Body of pancreas (tissue), 4 donors: ENCODE results near the gene EIF4E1B. TPM values are rescaled to one million over a fixed set of nuclear protein-coding genes. Genes with fewer than 3 reads are reported as not detected.

ENCODE experiments used
- ATAC-seq: fragments of 150-250 bp; one replicate; pipeline ENCODE4 v1.9.1; 2016
- DNase-seq, 4 donors: peaks; one replicate each; pipeline ENCODE4 v3.0.0-alpha.2; 2019
- H3K27ac ChIP-seq, 4 donors: fragments of 200-600 bp; sonication (generic); 1 replicate in 3 of 4; 2 replicates in 1 of 4; pipeline versions ENCODE4 v1.5.1 to v1.6.1; 2016 to 2019; ENCODE audit warnings: mild to moderate bottlenecking in 1 of 4, mixed read lengths in 1 of 4, moderate library complexity in 1 of 4
- H3K27me3 ChIP-seq, 2 donors: fragments of 200-600 bp; sonication (generic); one replicate each; pipeline ENCODE4 v1.6.0; 2016; ENCODE audit warnings: mild to moderate bottlenecking in 1 of 2
- H3K36me3 ChIP-seq, 2 donors: fragments of 200-600 bp; sonication (generic); replicated peaks in 1 of 2; 2 replicates each; pipeline ENCODE4 v1.5.1; 2016; ENCODE audit warnings: low read depth in 2 of 2; ENCODE audit not compliant: insufficient read depth in 1 of 2
- H3K4me1 ChIP-seq: fragments of 200-600 bp; sonication (generic); one replicate; pipeline ENCODE4 v1.6.0; 2016
- H3K4me3 ChIP-seq, 2 donors: fragments of 200-600 bp; sonication (generic); 1 replicate in 1 of 2; 2 replicates in 1 of 2; pipeline ENCODE4 v1.5.1; 2016 to 2019
- H3K9me3 ChIP-seq, 3 donors: fragments of 200-600 bp; sonication (generic); 1 replicate in 2 of 3; 2 replicates in 1 of 3; pipeline ENCODE4 v1.5.1; 2016
- CTCF ChIP-seq, 7 experiments: fragments of 450-650 bp in 4 of 7; fragments of 200-600 bp in 3 of 7; sonication (generic) in 3 of 7; IDR thresholded peaks; one replicate each; pipeline ENCODE4 v1.5.1; 2016 to 2019; ENCODE audit warnings: antibody characterized with exemption in 7 of 7
- POLR2A ChIP-seq, 3 donors: fragments of 450-650 bp; IDR thresholded peaks; one replicate each; pipeline ENCODE4 v1.6.1; 2016; ENCODE audit warnings: antibody characterized with exemption in 3 of 3, mild to moderate bottlenecking in 2 of 3
- WGBS, 2 donors: methylation state at CpG; one replicate each; pipeline ENCODE4 v1.1.5; 2017; 5-methylcytosine and 5-hydroxymethylcytosine counted together
- intact Hi-C: fragments of 100-400 bp; cut with DNase I; formaldehyde crosslinking; loops from one replicate; pipeline ENCODE4 v1.15.1; 2023
- total RNA-seq, 2 donors: library from RNA; depleted of rRNA; stranded (reverse); fragments of >200 nt; gene quantifications; one replicate each; pipeline ENCODE4 v1.1.0, GENCODE V29; 2016

EIF4E1B gene
- total RNA-seq, 2 donors from 2014 or later: 0.26 to 11.5 TPM

GRCh38 chr5:176592573-176592972 lies 37.9 kb upstream of the EIF4E1B start:
- H3K27me3 ChIP-seq: no peaks in the 10 kb centered on the region
- intact Hi-C loops: no loop called here
- TF ChIP-seq CTCF (IDR thresholded peaks at IDR 0.05) (no peak), POLR2A (IDR thresholded peaks at IDR 0.05) (no peak)
- H3K4me3 ChIP-seq: no peak overlapping the region
- H3K9me3 ChIP-seq: no peaks in the 10 kb centered on the region
- no peak for ATAC-seq
- no peak for DNase-seq
- peaks cover 11% of the 10 kb centered on the region for H3K4me1 ChIP-seq
- H3K36me3 ChIP-seq: no peaks in the 10 kb centered on the region
- WGBS, 2 donors: 83 to 91% methylated on average over 3 of the region's 3 CpGs
- no peak overlapping the region for H3K27ac ChIP-seq

- no peak overlapping the region for H3K4me3 ChIP-seq
- 85 to 86% methylated on average over 10 to 12 of the region's 12 CpGs for WGBS, 2 donors
- intact Hi-C loops: no loop called here
- no peaks in the 10 kb centered on the region for H3K9me3 ChIP-seq
- no peak for TF ChIP-seq POLR2A (IDR thresholded peaks at IDR 0.05)
- TF ChIP-seq CTCF (IDR thresholded peaks at IDR 0.05): no peak
- ATAC-seq (no peak), DNase-seq (no peak)
- H3K27me3 ChIP-seq: no peaks in the 10 kb centered on the region
- no peaks in the 10 kb centered on the region for H3K36me3 ChIP-seq
- peaks cover 11% of the 10 kb centered on the region for H3K4me1 ChIP-seq
- H3K27ac ChIP-seq: no peak overlapping the region
Measured at GRCh38 chr5:176593273-176593869, 37.1 kb upstream of the EIF4E1B start.

- Histone ChIP-seq H3K36me3 (no peaks in the 10 kb centered on the region), H3K4me1 (peaks cover 11% of the 10 kb centered on the region), H3K27me3 (no peaks in the 10 kb centered on the region), H3K9me3 (no peaks in the 10 kb centered on the region), H3K4me3 (no peak overlapping the region), H3K27ac (no peak overlapping the region)
- 73 to 76% methylated on average over 4 to 8 of the region's 8 CpGs for WGBS, 2 donors
- DNase-seq (no peak), ATAC-seq (no peak)
- intact Hi-C loops: no loop called here
- TF ChIP-seq CTCF (IDR thresholded peaks at IDR 0.05): no peak
- no peak for TF ChIP-seq POLR2A (IDR thresholded peaks at IDR 0.05)
Measured at GRCh38 chr5:176594554-176594953, 35.9 kb upstream of the EIF4E1B start.

GRCh38 chr5:176595386-176595943 lies 35.0 kb upstream of the EIF4E1B start:
- DNase-seq: no peak
- TF ChIP-seq CTCF (IDR thresholded peaks at IDR 0.05) (no peak), POLR2A (IDR thresholded peaks at IDR 0.05) (no peak)
- Histone ChIP-seq H3K36me3 (no peaks in the 10 kb centered on the region), H3K27me3 (no peaks in the 10 kb centered on the region), H3K4me3 (no peak overlapping the region), H3K4me1 (peaks cover 11% of the 10 kb centered on the region), H3K9me3 (no peaks in the 10 kb centered on the region), H3K27ac (no peak overlapping the region)
- 84 to 85% methylated on average over 10 of the region's 11 CpGs for WGBS, 2 donors
- intact Hi-C loops: no loop called here
- no peak for ATAC-seq

GRCh38 chr5:176596069-176596644 lies 34.3 kb upstream of the EIF4E1B start:
- Histone ChIP-seq H3K4me3 (no peak overlapping the region), H3K27ac (no peak overlapping the region), H3K4me1 (peaks cover 11% of the 10 kb centered on the region), H3K27me3 (no peaks in the 10 kb centered on the region), H3K36me3 (no peaks in the 10 kb centered on the region), H3K9me3 (no peaks in the 10 kb centered on the region)
- WGBS, 2 donors: 76 to 87% methylated on average over 22 to 23 of the region's 23 CpGs
- TF ChIP-seq POLR2A (IDR thresholded peaks at IDR 0.05) (no peak), CTCF (IDR thresholded peaks at IDR 0.05) (no peak)
- no peak for DNase-seq
- intact Hi-C loops: no loop called here
- no peak for ATAC-seq
